GM19455 (cell line): ENCODE data around the gene RIPOR3.
"Not testable (repeated sequence)": the region's sequence is repeated elsewhere in the genome, so short reads cannot be mapped to it uniquely, and the experiment has no call there.

Source experiments
- ATAC-seq: cut with Tn5 transposase; IDR thresholded peaks from one replicate; pipeline ENCODE4 v1.9.1; 2021; ENCODE audit not compliant: unreplicated experiment

The RIPOR3 gene

GRCh38 chr20:50610212-50610718, 81.1 kb downstream of the RIPOR3 start:
- no peak for ATAC-seq

DNA sequence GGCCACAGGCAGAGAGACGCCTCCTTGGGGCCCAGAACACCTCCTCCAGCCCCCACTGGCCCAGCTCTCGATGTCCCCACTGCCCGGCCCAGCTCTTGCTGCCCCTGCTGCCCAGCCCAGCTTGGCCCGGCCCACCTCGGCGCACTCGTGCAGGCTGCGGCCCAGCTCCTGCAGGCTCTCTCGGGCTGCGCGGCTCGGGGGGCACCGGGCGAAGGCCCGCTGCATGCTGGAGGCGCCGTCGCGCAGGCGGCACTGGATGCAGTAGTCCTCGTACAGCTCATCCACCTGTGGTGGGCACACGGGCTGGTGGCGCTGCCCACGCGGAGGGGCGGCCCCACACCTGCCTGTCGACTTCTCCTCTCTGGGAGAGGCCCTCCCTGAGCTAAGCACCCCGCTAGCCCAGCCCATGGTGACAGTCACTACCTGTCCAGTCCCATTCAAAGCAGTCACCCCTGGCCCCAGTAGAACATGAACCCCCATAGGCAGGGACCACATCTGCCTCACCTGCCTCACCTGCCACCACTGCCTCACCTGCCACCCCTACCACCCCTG, 81.8 kb downstream of the RIPOR3 start:
- no peak for ATAC-seq

- no peak for ATAC-seq
Measured at GRCh38 chr20:50608750-50609104, 82.6 kb downstream of the RIPOR3 start.

DNA sequence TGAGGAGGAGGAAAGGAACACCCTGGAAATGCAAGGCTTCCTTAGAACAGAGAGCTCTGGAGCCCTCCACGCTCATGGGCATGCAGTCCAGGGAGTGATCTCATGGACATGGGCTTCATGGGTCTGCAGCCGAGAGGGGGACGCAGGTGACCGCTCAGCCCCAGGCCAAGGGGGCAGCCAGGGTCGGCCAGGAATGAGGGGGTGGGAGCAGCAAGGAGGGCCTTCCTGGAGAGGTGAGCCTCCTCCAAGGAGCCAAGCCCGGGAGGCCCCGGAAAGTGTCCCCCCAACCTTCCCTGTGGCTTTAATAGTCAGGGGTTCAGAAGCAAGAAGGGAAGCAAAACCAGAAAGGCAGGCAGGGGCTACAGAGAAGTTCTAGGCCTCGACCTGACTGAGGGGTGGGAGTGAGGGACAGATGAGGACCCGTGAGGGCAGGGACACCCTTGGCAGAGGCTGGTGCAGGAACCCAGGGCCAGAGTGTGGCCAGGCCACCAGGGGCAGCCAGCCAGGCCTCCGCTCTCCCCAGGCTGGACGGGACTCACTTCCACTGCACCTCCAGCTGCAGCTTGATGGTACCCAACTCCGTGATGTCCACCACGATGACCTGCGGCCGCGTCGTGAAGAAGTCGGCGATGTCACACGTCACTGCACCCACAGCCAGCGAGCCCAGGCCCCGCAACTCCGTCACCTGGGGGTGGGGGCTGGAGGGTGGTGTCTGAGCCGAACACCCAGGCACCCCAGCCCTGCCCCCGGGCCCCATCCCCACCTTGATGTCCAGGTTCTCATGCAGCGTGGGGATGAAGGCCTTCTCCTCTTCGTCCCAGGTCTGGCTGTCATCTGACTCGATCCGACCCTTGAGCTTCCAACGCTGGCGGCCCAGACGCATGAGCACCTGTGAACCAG, 83.2 kb downstream of the RIPOR3 start:
- ATAC-seq = no peak

DNA sequence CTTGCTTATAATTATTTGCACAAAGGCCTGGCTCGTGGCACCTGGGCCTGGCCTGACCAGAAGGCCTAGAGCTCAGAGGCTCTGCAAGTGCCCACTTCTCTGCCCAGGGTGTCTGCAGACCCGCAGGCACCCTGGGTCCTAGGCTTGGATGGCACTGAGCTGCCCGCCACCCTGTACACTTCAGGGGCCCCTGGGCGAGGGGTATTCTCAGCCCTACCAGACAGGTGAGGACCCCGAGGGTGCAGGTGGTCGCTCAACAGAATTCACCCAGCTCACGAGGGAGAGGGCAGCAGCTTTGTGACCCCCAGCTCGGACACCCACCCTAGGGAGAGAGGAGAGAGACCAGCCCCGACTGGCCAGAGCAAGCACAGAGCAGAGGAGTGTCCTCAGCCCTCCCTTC, 83.9 kb downstream of the RIPOR3 start:
- no peak for ATAC-seq

DNA sequence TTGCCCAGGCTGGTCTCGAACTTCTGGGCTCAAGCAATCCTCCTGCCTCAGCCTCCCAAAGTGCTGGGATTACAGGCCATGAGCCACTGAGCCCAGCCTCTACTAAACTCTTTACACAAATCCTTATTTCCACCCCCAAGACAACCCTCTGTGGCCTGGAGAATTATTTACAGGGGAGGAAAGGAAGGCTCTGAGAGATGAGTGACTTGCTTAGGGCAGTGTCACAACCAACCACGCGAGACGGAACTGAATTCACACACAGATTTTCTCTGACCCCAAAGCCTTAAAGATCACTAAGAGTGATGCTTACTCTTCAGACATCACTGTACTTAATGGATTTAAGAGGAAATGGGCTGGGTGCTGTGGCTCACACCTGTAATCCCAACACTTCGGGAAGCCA, 86.2 kb downstream of the RIPOR3 start:
- no peak for ATAC-seq

GRCh38 chr20:50604451-50604850, 86.9 kb downstream of the RIPOR3 start:
- ATAC-seq = no peak

DNA sequence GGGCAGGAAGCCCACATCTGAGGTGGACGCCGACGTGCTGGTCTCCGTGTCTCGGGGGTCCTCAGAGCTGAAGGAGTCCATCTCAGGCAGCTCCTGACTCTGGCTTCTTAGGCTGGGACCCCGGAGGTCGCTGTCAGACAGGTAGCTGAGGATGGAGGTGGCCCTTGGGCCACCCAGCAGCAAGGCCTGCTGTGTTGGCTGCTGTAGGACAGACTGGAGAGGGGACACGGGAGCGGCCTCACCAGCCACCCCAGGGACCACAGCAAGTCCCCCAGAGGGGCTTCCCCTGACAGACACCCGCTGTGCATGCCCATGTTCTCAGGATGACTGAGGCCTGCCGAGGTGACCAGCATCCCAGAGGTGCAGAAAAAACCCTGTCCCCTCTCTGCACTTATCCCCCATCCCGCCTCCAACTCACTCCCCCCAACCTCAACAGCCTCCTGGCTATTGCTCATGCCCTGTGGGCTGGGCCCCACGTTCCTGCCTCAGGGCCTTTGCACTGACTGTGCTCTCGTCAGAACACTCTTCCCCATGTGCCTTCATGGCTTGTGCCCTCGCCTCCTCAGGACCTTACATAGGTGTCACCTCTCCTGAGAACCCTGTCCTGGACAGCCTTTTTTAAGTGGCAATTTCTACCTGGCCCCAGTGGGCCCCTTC, 88.8 kb downstream of the RIPOR3 start:
- ATAC-seq = no peak

DNA sequence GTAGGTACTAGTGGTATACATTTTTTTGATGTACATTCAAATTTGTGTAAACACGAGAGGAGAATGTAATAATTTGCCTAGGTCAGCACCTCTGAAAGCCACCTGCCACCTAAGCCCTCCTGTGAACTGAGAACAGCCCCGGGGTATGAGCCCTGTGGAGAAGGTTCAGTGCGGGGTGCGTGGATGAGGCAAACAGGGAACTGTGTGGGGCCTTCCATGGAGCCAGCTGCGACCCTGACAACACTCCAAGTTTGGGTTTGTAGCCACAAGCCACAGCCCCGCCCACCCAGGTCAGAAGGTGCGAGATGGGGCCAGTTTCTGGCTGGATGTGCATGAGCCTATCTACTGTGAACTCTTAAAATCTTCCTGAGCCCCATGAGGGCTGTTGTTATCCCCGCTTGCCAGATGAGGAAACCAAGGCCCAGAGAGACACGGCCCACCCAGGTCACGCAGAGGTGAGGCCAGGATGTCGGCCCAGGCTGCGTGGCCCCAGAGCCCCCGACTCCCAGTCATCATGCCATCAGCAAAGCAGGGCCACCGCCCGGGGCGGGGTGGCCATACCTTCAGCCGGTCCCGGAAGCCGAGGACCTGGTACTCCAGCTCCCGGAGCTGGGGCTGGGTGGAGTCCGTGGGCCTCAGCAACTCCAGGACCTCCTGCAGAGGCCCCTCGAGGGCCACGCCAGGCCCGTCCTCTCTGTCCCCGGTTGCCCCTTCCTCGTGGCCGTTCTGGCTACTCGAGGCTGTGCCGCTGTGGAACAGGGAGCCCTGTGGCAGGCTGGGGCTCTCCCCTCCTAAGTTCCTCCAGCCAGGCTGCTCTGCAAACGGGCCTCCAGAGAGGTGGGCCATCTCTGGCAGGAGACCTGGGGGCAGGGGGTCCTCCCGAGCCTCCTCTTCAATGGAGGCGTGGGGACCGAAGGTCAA, 89.6 kb downstream of the RIPOR3 start:
- no peak for ATAC-seq

GRCh38 chr20:50600281-50600895, 91.0 kb downstream of the RIPOR3 start:
- no peak for ATAC-seq

GRCh38 chr20:50598768-50599167, 92.6 kb downstream of the RIPOR3 start:
- not testable (repeated sequence) for ATAC-seq

- no peak for ATAC-seq
Measured at GRCh38 chr20:50598074-50598473, 93.3 kb downstream of the RIPOR3 start.

DNA sequence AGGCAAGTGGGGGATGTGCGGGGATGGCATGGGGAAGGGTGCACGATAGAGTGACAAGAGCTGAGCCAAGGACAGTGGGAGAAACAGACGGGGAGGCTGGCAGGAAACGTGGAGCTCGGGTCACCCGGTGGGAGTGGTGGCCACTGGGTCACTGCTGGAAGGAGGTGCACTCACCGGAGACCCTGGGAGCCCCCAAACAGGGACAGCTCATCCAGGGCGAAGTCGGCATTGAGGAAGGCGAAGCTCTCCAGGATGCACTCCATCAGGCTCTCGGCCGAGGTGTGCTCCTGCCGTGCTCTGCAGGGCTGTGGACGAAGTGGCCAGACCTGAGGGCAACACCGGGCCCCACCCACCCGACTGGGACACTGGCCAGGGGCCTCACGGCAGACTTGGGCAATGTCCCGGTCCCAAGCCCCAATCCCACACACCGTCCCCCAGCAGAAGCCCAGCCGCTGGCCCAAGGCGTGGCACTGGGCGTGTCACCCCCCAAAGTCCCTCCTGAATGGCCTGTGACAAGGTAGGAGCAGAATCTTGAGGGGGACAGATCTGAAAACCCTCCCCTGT, 93.9 kb downstream of the RIPOR3 start:
- ATAC-seq = no peak

- ATAC-seq = no peak
Measured at GRCh38 chr20:50596694-50597021, 94.7 kb downstream of the RIPOR3 start.

DNA sequence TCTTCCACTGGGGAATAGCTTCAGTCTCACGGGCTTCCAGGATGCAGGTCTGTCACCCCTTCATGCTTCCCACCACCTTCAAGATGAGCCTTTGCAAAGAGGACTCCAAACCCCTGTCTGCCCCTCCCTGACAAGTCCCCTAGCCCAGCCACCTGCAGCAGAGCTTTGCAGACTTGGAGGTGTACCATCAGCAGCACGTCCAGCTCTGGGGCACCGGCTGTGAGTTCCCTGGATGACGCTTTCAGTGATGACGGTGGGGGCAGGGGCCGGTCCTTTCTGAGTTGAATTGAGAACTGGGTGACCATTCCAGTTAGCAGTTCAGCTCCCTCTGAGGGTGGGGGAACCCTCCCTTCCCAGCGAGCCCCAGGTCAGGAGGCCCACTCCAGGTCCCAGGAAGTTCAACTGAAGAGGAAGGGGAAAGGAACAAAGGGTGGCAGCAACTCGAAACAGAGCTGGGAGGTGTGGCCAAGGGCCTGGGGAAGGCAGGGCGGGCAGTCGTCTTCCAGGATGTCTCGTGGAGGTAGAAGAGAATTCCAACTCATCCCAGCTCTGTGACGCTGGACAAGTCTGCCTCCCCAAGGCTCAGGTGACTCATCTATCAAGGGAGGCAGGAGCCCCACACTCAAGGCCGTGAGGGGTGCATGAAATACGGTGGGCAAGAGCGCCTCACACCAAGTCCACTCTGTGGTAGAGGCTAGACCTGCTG, 95.2 kb downstream of the RIPOR3 start:
- no peak for ATAC-seq

- ATAC-seq = no peak
Measured at GRCh38 chr20:50595433-50595895, 95.9 kb downstream of the RIPOR3 start.

GRCh38 chr20:50594591-50595432, 96.5 kb downstream of the RIPOR3 start:
- no peak for ATAC-seq

- ATAC-seq = no peak
Measured at GRCh38 chr20:50594231-50594590, 97.1 kb downstream of the RIPOR3 start.

DNA sequence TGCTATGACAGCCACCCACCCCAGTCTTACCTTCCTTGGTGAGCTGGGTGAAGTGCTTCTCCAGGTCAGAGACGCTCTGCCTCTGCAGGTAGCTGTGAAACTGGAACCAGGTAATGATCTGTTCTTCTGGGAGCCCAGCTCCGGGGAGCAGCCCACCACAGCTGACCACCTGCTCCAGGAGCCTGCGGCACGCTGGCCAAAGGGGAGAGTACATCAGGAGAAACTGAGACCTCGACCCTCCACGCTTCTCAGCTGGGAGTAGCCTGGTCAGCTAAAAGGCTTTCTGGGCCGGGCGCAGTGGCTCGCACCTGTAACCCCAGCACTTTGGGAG, 98.4 kb downstream of the RIPOR3 start:
- ATAC-seq = no peak
